HepG2 (cell line): ENCODE data around the gene RITA1. TPM values are rescaled to one million over a fixed set of nuclear protein-coding genes. Genes with fewer than 3 reads are reported as not detected.

ENCODE experiments used
- ARID5B ChIP-seq: IDR thresholded peaks from 2 replicates; pipeline ENCODE4 v1.4.0; 2020; ENCODE audit warnings: mild to moderate bottlenecking, missing genetic modification reagents
- HOXD1 ChIP-seq: sonication (generic); formaldehyde crosslinking; IDR thresholded peaks from 2 replicates; pipeline ENCODE4 v1.5.0; 2020; ENCODE audit warnings: missing genetic modification reagents
- MEIS1 ChIP-seq: sonication (generic); formaldehyde crosslinking; IDR thresholded peaks from 2 replicates; pipeline ENCODE4 v1.9.0; 2021; ENCODE audit warnings: mild to moderate bottlenecking, missing genetic modification reagents, moderate library complexity, borderline replicate concordance
- MTA3 ChIP-seq: sonication (generic); formaldehyde crosslinking; IDR thresholded peaks from 2 replicates; pipeline ENCODE4 v1.4.0; 2020; ENCODE audit warnings: missing genetic modification reagents
- NRL ChIP-seq: sonication (generic); formaldehyde crosslinking; IDR thresholded peaks from 2 replicates; pipeline ENCODE4 v1.5.0; 2020; ENCODE audit warnings: missing genetic modification reagents, mild to moderate bottlenecking, moderate library complexity, borderline replicate concordance
- SALL2 ChIP-seq: sonication (generic); formaldehyde crosslinking; IDR thresholded peaks from 2 replicates; pipeline ENCODE4 v1.8.1; 2023; ENCODE audit warnings: mild to moderate bottlenecking, missing genetic modification reagents, inconsistent platforms
- SKIL ChIP-seq: sonication (generic); formaldehyde crosslinking; IDR thresholded peaks from 2 replicates; pipeline ENCODE4 v1.8.0; 2022; ENCODE audit warnings: missing genetic modification reagents, mild to moderate bottlenecking, moderate library complexity, borderline replicate concordance
- SMARCE1 ChIP-seq: fragments of 450-650 bp; IDR thresholded peaks from 2 replicates; pipeline ENCODE4 v1.6.1; 2017; ENCODE audit warnings: borderline replicate concordance
- XRCC5 ChIP-seq: fragments of 200-400 bp; formaldehyde crosslinking; optimal IDR thresholded peaks from 2 replicates; pipeline ENCODE3; 2017; ENCODE audit warnings: mild to moderate bottlenecking, low read length
- ZBTB7A ChIP-seq: sonication (generic); formaldehyde crosslinking; IDR thresholded peaks from 2 replicates; pipeline ENCODE4 v1.8.0; 2022; ENCODE audit warnings: mild to moderate bottlenecking, missing genetic modification reagents
- ZNF230 ChIP-seq: sonication (generic); formaldehyde crosslinking; IDR thresholded peaks from 2 replicates; pipeline ENCODE4 v1.4.0; 2020; ENCODE audit warnings: mild to moderate bottlenecking, missing genetic modification reagents
- ZNF282 ChIP-seq: fragments of 450-650 bp; IDR thresholded peaks from 2 replicates; pipeline ENCODE4 v1.6.1; 2018; ENCODE audit not compliant: partially characterized antibody
- ZNF460 ChIP-seq: sonication (generic); formaldehyde crosslinking; IDR thresholded peaks from 2 replicates; pipeline ENCODE4 v1.5.1; 2020; ENCODE audit warnings: missing genetic modification reagents, mild to moderate bottlenecking, borderline replicate concordance
- polyA plus RNA-seq, 8 experiments: library from polyadenylated mRNA; depleted of rRNA in 3 of 8; stranded (reverse) in 7 of 8; unstranded in 1 of 8; fragments of >200 nt; fragmentation: Illumina TruSeq in 4 of 8; extraction: Trizol in 4 of 8; gene quantifications; 2 replicates each; pipeline versions ENCODE4 v1.2.1 to v1.2.3, GENCODE V29; 2011 to 2016; ENCODE audit warnings: low read depth in 4 of 8, missing spikeins in 1 of 8, mixed read lengths in 1 of 8; ENCODE audit not compliant: insufficient read depth in 1 of 8
- total RNA-seq, 5 experiments: library from RNA; depleted of rRNA; stranded (reverse); fragments of >200 nt; fragmentation: Illumina TruSeq; extraction: Trizol; gene quantifications; 2 replicates each; pipeline ENCODE4 v1.2.3, GENCODE V29; 2016; ENCODE audit warnings: low read depth in 1 of 5
- TF ChIP-seq, protein P1 (sequence below), 2 experiments: sonication (generic) in 1 of 2; formaldehyde crosslinking in 1 of 2; IDR thresholded peaks; 2 replicates each; pipeline versions ENCODE4 v1.6.1 to v1.9.0; 2014 to 2022; ENCODE audit warnings: antibody characterized with exemption in 1 of 2, borderline replicate concordance in 1 of 2, inconsistent platforms in 1 of 2, low read depth in 1 of 2, missing genetic modification reagents in 1 of 2
- TF ChIP-seq, protein P2 (sequence below): IDR thresholded peaks from 2 replicates; pipeline ENCODE4 v1.6.1; 2016; ENCODE audit warnings: mild to moderate bottlenecking, missing biosample characterization, missing genetic modification reagents

The RITA1 gene
- total and polyA plus RNA-seq, 2 of the 13 experiments (the other 11 are each of a cell fraction or from before 2014, with no cell fraction given): 12.4 to 28.9 TPM

GRCh38 chr12:113185180-113186032 lies at the start of gene RITA1, which contains the start of gene DDX54 (continued):
- peak; percentile 52; the same call in 1 of the 2 replicates for TF ChIP-seq MEIS1 (CRISPR knock-in tag)
- 0 out of 2 replicates have a peak, but pooled peaks have one; percentile 57 for TF ChIP-seq ZNF230
- peak; percentile 86 for TF ChIP-seq NRL (CRISPR knock-in tag)
- TF ChIP-seq, protein P1, sequence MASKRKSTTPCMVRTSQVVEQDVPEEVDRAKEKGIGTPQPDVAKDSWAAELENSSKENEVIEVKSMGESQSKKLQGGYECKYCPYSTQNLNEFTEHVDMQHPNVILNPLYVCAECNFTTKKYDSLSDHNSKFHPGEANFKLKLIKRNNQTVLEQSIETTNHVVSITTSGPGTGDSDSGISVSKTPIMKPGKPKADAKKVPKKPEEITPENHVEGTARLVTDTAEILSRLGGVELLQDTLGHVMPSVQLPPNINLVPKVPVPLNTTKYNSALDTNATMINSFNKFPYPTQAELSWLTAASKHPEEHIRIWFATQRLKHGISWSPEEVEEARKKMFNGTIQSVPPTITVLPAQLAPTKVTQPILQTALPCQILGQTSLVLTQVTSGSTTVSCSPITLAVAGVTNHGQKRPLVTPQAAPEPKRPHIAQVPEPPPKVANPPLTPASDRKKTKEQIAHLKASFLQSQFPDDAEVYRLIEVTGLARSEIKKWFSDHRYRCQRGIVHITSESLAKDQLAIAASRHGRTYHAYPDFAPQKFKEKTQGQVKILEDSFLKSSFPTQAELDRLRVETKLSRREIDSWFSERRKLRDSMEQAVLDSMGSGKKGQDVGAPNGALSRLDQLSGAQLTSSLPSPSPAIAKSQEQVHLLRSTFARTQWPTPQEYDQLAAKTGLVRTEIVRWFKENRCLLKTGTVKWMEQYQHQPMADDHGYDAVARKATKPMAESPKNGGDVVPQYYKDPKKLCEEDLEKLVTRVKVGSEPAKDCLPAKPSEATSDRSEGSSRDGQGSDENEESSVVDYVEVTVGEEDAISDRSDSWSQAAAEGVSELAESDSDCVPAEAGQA (IDR thresholded peaks at IDR 0.05; ENCODE audit: low read depth): peak; percentile 15; the same call in 1 of the 2 replicates
- TF ChIP-seq, protein P1 (CRISPR knock-in tag; IDR thresholded peaks at IDR 0.05; ENCODE audit: borderline replicate concordance): peak; percentile 79; the same call in 1 of the 2 replicates
- peak; percentile 57; the same call in 1 of the 2 replicates for TF ChIP-seq SKIL (CRISPR knock-in tag)
- TF ChIP-seq ARID5B (CRISPR knock-in tag): peak; percentile 10; the same call in 1 of the 2 replicates
- peak; percentile 49 for TF ChIP-seq XRCC5
- TF ChIP-seq, protein P2, sequence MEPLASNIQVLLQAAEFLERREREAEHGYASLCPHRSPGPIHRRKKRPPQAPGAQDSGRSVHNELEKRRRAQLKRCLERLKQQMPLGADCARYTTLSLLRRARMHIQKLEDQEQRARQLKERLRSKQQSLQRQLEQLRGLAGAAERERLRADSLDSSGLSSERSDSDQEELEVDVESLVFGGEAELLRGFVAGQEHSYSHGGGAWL: no peak; the same call in none of the 2 replicates
- TF ChIP-seq SALL2 (CRISPR knock-in tag): no peak
- peak; percentile 88 for TF ChIP-seq ZBTB7A (CRISPR knock-in tag)
- TF ChIP-seq ZNF282: no peak
- no peak for TF ChIP-seq SMARCE1
- TF ChIP-seq ZNF460 (CRISPR knock-in tag): no peak; the same call in 1 of the 2 replicates
- TF ChIP-seq HOXD1 (CRISPR knock-in tag): no peak
- no peak for TF ChIP-seq MTA3
